PC-9 (cell line): Measurements from ENCODE around the gene CPNE4. TPM values are rescaled to one million over a fixed set of nuclear protein-coding genes. Genes with fewer than 3 reads are reported as not detected.

Source experiments
- BruUV-seq: library from RNA; stranded (reverse); fragments of 400-500 nt; replicated peaks from 2 replicates; lab custom pipeline; 2021; lab: Mats Ljungman, UMichigan
- CTCF ChIA-PET: fragments of 300-600 bp; sonication (Branson Sonifier 250); formaldehyde crosslinking; loops from one replicate; lab custom pipeline; 2022; ENCODE audit warnings: antibody characterized with exemption; lab: Charles Lee
- POLR2A ChIA-PET: fragments of 300-600 bp; sonication (Branson Sonifier 250); formaldehyde crosslinking; loops from one replicate; lab custom pipeline; 2022; ENCODE audit warnings: antibody characterized with exemption; ENCODE audit not compliant: unreplicated experiment; lab: Charles Lee
- DNase-seq, 2 experiments: peaks; one replicate each; pipeline versions ENCODE4 v3.0.0 to v3.0.0-alpha.2; 2015 to 2022; ENCODE audit warnings: mixed read lengths in 1 of 2
- H2AFZ ChIP-seq: fragments of 200-600 bp; sonication (generic); 2 replicates; pipeline ENCODE4 v1.8.1; 2017; ENCODE audit warnings: antibody characterized with exemption
- H3F3A ChIP-seq: fragments of 200-600 bp; sonication (generic); 2 replicates; pipeline ENCODE4 v1.8.1; 2017; ENCODE audit warnings: antibody characterized with exemption, mild to moderate bottlenecking, low read depth; ENCODE audit not compliant: insufficient read depth
- H3K27ac ChIP-seq: fragments of 200-600 bp; sonication (generic); 2 replicates; pipeline ENCODE4 v1.6.1; 2016; ENCODE audit warnings: mixed run types
- H3K27me3 ChIP-seq: fragments of 200-600 bp; sonication (generic); 2 replicates; pipeline ENCODE4 v1.6.1; 2016; ENCODE audit warnings: low read depth, mixed run types; ENCODE audit not compliant: insufficient read depth
- H3K36me3 ChIP-seq: fragments of 200-600 bp; sonication (generic); 2 replicates; pipeline ENCODE4 v1.6.1; 2016; ENCODE audit warnings: low read depth, mixed run types
- H3K4me1 ChIP-seq: fragments of 200-600 bp; sonication (generic); replicated peaks from 2 replicates; pipeline ENCODE4 v1.6.1; 2016; ENCODE audit warnings: mixed run types; ENCODE audit not compliant: insufficient read depth
- H3K4me2 ChIP-seq: fragments of 200-600 bp; sonication (generic); 2 replicates; pipeline ENCODE4 v1.6.1; 2017; ENCODE audit warnings: mixed run types
- H3K4me3 ChIP-seq: fragments of 200-600 bp; sonication (generic); 2 replicates; pipeline ENCODE4 v1.6.1; 2016; ENCODE audit warnings: mixed run types
- H3K79me2 ChIP-seq: fragments of 200-600 bp; sonication (generic); 2 replicates; pipeline ENCODE4 v1.6.1; 2017; ENCODE audit warnings: low read depth, mixed run types
- H3K9me2 ChIP-seq: fragments of 200-600 bp; sonication (generic); 2 replicates; pipeline ENCODE4 v1.8.1; 2017; ENCODE audit warnings: mild to moderate bottlenecking; ENCODE audit not compliant: insufficient read depth
- H3K9me3 ChIP-seq: fragments of 200-600 bp; sonication (generic); 2 replicates; pipeline ENCODE4 v1.8.1; 2016; ENCODE audit warnings: low read depth; ENCODE audit not compliant: insufficient read depth
- H4K20me1 ChIP-seq: fragments of 200-600 bp; sonication (generic); 2 replicates; pipeline ENCODE4 v1.8.1; 2017; ENCODE audit not compliant: insufficient read depth
- CTCF ChIP-seq: fragments of 200-600 bp; sonication (generic); conservative IDR thresholded peaks from 2 replicates; pipeline ENCODE4 v1.6.1; 2017; ENCODE audit warnings: mixed run types, antibody characterized with exemption, mild to moderate bottlenecking, moderate library complexity
- EZH2 ChIP-seq: fragments of 200-600 bp; sonication (generic); IDR thresholded peaks from 2 replicates; pipeline ENCODE4 v1.8.0; 2017; ENCODE audit warnings: antibody characterized with exemption, low read depth
- intact Hi-C: fragments of 100-400 bp; cut with micrococcal nuclease; formaldehyde crosslinking; loops from one replicate; pipeline ENCODE4 v1.10.0; 2022; ENCODE audit not compliant: unreplicated experiment
- total RNA-seq: library from RNA; stranded (reverse); gene quantifications from 2 replicates; pipeline ENCODE4 v1.2.3, GENCODE V29; 2021

CPNE4 gene
- total RNA-seq, 1 experiment from 2014 or later = 0.22 TPM

- Histone ChIP-seq H3F3A (no peaks in the 10 kb centered on the region), H3K9me2 (no peaks in the 10 kb centered on the region), H3K27me3 (no peaks in the 10 kb centered on the region), H3K27ac (no peak overlapping the region), H3K9me3 (no peaks in the 10 kb centered on the region), H3K4me2 (no peak overlapping the region), H3K4me3 (no peak overlapping the region), H3K36me3 (no peaks in the 10 kb centered on the region), H4K20me1 (no peaks in the 10 kb centered on the region), H2AFZ (no peak overlapping the region), H3K4me1 (no peaks in the 10 kb centered on the region), H3K79me2 (no peaks in the 10 kb centered on the region)
- ChIA-PET CTCF (interaction anchor here (0.9 to 2.0 kb wide), 6 partner anchors 98 to 173 kb away, joined by 3 to 8 read pairs (median 3); no protein-coding TSS in a partner anchor), POLR2A (interaction anchor here (0.6 kb wide), 1 partner anchor 98 kb away, joined by 8 read pairs; no protein-coding TSS in a partner anchor)
- TF ChIP-seq CTCF (no peak), EZH2 (no peak)
- intact Hi-C loops = no loop called here
- no peak for DNase-seq
- BruUV-seq = no TSS peak
Measured at GRCh38 chr3:132037581-132037980, 2.8 kb upstream of the CPNE4 start.

- intact Hi-C loops = no loop called here
- no peak overlapping the region for H2AFZ ChIP-seq
- TF ChIP-seq CTCF (no peak), EZH2 (no peak)
- DNase-seq = no peak
- no peaks in the 10 kb centered on the region for H3K9me2 ChIP-seq
- no peaks in the 10 kb centered on the region for H3K36me3 ChIP-seq
- H3K27ac ChIP-seq = no peak overlapping the region
- H3K9me3 ChIP-seq = no peaks in the 10 kb centered on the region
- no peaks in the 10 kb centered on the region for H3F3A ChIP-seq
- ChIA-PET CTCF (interaction anchor here (0.9 kb wide), 1 partner anchor 99 kb away, joined by 3 read pairs; no protein-coding TSS in a partner anchor), POLR2A (no interaction called here)
- no peak overlapping the region for H3K4me3 ChIP-seq
- H3K79me2 ChIP-seq = no peaks in the 10 kb centered on the region
- H3K4me1 ChIP-seq = no peaks in the 10 kb centered on the region
- no peaks in the 10 kb centered on the region for H4K20me1 ChIP-seq
- BruUV-seq = no TSS peak
- H3K27me3 ChIP-seq = no peaks in the 10 kb centered on the region
- H3K4me2 ChIP-seq = no peak overlapping the region
Measured at GRCh38 chr3:132037056-132037455, 2.2 kb upstream of the CPNE4 start.

GRCh38 chr3:132034097-132034485 is 723 bp downstream of the CPNE4 start:
- Histone ChIP-seq H3K4me1 (peaks cover 3% of the 10 kb centered on the region; the same call in 1 of the 2 replicates), H3K9me3 (no peaks in the 10 kb centered on the region), H3K36me3 (no peaks in the 10 kb centered on the region), H3K4me3 (peak overlapping the region; percentile 52; the same call in 1 of the 2 replicates), H4K20me1 (no peaks in the 10 kb centered on the region), H3K4me2 (peak overlapping the region; percentile 80), H3K27ac (no peak overlapping the region), H3K9me2 (no peaks in the 10 kb centered on the region), H3K79me2 (no peaks in the 10 kb centered on the region), H2AFZ (peak overlapping the region; percentile 77), H3F3A (no peaks in the 10 kb centered on the region), H3K27me3 (no peaks in the 10 kb centered on the region)
- intact Hi-C loops = loop anchor here (2.0 kb wide), 1 partner anchor 365 kb away; no protein-coding TSS in a partner anchor
- TF ChIP-seq EZH2 = no peak
- TF ChIP-seq CTCF = no peak
- no TSS peak for BruUV-seq
- ChIA-PET POLR2A (interaction anchor here (0.7 kb wide), 1 partner anchor 44 kb away, joined by 3 read pairs; no protein-coding TSS in a partner anchor), CTCF (no interaction called here)
- DNase-seq = no peak
